Measurements from ENCODE around the gene NUP85. TPM values are rescaled to one million over a fixed set of nuclear protein-coding genes. Genes with fewer than 3 reads are reported as not detected.
"Not testable (repeated sequence)": the region's sequence is repeated elsewhere in the genome, so short reads cannot be mapped to it uniquely, and the experiment has no call there.

NUP85 gene, protein sequence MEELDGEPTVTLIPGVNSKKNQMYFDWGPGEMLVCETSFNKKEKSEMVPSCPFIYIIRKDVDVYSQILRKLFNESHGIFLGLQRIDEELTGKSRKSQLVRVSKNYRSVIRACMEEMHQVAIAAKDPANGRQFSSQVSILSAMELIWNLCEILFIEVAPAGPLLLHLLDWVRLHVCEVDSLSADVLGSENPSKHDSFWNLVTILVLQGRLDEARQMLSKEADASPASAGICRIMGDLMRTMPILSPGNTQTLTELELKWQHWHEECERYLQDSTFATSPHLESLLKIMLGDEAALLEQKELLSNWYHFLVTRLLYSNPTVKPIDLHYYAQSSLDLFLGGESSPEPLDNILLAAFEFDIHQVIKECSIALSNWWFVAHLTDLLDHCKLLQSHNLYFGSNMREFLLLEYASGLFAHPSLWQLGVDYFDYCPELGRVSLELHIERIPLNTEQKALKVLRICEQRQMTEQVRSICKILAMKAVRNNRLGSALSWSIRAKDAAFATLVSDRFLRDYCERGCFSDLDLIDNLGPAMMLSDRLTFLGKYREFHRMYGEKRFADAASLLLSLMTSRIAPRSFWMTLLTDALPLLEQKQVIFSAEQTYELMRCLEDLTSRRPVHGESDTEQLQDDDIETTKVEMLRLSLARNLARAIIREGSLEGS
- 41.1 and 42.1 TPM in 2 replicates for total RNA-seq (2014; rRNA removed)
- 48.1 TPM for polyA plus RNA-seq (2012)

DNA sequence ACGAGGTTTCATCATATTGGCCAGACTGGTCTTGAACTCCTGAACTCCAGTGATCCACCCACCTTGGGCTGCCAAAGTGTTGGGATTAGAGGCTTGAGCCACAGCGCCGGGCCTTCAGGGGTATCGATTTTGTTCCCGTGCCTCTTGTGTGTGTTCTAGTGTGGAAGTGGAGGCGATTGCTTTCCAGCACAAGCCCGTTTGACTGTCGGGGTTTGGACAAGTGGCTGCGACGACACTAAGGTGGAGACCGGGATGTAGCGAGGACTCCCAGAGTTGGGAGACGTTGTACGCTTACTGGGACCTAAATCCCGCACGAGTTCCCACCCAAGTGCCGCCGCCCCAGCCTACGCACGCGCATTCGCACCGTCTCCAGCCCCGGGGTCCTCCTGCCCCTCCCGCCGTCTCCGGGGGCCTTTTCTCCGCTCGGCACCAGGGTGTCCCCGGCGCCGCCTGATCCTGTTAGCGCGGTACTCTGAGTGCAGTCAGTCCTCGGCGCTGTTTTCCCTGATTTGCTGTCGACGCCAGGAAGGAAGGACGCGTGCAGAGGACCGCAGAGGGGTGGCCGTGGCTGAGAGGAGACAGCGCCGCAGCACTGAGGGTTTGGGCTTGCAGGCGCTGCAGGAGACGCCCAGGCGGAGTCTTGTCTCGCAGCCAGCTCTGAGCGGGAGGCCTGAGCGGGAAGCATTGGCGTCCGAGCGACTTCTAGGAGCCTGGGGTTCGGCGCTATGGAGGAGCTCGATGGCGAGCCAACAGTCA, at the start of gene NUP85:
Gene NUP85, plus strand, starts transcription at position 643 of the 756 bp plus-strand sequence. Its CDS starts 83 bp downstream, at position 726.
- DNase-seq (ENCODE audit: low read depth): peak; percentile 91

DNA sequence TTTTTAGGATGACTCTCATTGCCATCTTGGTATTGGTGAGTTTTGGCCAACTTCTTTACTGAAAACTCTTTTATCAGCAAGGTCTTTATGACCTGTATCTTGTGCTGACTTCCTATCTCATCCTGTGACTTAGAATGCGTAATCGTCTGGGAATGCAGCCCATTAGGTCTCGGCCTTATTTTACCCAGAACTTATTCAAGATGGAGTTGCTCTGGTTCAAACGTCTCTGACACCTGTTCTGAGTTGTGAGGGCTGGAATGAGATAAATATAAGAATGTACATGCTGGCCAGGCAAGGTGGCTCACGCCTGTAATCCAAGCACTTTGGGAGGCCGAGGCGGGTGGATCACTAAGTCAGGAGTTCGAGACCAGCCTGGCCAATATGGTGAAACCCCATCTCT, 47.0 kb upstream of the NUP85 start:
- DNase-seq (ENCODE audit: low read depth): not testable (repeated sequence)

DNA sequence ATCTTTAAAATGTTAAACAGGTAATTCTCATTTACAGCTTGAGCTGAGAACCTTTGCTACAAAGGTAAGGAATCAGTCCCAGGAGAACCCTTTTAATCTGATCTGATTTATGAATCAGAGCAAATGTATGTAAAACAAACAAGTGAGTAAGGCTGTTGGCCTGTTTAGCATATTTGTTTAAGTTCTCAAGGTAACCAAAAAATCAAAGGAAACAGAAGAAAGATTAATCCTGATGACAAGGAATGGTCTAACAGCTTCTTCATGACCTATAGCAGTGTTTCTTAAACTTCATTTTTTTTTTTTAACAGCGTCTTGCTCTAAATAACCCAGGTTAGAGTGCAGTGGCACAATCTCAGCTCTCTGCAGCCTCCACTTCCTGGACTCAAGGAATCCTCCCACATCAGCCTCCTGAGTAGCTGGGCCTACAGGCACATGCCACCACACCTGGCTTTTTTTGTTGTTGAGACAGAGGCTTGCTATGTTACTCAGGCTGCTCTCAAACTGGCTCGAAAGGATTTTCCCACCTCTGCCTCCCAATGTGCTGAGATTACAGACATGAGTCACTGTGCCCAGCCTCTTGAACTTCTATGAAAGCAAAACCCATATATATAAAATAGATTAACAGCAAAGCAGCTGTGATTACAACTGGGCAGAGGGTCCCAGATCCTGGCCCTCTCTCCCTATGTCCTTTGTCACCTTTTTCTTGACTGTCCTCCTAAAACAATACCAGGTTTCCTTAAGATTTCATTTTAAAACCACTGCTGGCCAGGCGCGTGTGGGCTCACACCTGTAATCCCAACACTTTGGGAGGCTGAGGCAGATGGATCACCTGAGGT, 46.1 kb upstream of the NUP85 start:
- peak; percentile 13 for DNase-seq (ENCODE audit: low read depth)

DNA sequence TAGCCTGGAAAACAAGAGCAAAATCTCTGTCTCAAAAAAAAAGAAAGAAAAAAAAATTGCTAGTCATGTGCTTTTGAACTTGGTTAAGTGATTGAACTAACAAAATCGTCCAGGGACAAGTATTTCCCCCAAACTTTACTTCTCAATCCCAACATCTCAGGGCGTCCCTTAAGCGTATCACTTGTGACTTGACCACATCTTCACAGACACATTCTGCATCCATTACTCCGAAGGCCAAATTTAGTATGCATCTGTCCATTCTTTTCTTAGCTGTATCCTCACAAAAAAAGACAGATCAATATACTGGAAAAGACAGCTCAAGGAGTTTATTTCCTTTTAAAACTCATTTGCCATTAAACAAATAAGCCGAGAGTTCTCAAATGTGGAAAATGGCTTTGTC, 45.3 kb upstream of the NUP85 start:
- no peak for DNase-seq (ENCODE audit: low read depth)

DNA sequence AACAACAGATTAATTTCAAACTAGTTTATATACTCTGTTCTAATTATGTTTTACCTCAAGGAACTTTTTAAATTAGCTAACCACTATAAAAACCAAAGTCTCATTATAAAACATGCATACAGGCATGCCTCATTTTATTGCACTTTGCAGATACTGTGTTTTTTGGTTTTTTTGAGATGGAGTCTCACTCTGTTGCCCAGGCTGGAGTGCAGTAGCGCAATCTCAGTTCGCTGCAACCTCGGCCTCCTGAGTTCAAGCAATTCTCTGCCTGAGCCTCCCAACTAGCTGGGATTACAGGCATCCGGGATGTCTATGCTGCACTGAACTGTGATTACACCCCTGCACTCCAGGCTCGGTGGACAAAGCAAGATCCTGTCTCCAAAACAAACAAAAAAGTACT, 42.4 kb upstream of the NUP85 start:
- DNase-seq (ENCODE audit: low read depth): no peak

DNA sequence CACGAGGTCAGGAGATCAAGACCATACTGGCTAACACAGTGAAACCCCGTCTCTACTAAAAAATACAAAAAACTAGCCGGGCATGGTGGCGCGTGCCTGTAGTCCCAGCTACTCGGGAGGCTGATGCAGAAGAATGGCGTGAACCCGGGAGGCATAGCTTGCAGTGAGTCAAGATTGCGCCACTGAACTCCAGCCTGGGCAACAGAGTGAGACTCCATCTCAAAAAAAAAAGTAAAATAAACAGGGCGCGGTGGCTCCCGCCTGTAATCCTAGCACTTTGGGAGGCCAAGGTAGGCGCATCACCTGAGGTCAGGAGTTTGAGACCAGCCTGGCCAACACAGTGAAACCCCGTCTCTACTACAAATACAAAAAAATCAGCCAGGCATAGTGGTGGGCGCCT, 40.9 kb upstream of the NUP85 start:
- not testable (repeated sequence) for DNase-seq (ENCODE audit: low read depth)

DNA sequence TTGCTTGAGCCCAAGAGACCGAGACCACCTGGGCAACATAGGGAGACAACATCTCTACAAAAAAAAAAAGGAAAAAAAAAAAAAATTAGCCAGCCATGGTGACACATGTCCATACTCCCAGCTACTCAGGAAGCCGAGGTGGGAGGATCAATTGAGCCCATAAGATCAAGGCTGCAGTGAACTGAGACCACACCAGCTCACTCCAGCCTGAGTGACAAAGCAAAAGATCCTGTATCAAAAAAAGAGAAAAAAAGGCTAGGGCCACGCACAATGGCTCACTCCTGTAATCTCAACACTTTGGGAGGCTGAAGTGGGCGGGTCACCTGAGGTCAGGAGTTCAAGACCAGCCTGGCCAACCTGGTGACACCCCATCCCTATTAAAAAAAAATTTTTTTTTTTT, 36.5 kb upstream of the NUP85 start:
- no peak for DNase-seq (ENCODE audit: low read depth)

DNA sequence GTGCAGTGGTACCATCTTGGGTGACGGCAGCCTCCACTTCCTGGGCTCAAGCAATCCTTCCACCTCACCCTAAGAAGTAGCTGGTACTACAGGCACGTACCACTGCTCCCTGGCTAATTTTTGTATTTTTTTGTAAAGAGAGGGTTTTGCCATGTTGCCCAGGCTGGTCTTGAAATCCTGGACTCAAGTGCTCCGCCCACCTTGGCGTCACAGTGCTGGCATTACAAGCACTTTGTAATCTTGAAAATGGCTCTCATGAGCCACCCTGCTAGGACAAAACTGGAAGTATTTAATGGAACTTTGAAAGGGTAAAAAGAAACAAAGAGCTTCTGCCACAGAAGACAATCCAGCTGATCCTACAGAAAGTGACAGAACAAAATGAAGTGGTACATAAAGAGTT, 32.0 kb upstream of the NUP85 start:
- no peak for DNase-seq (ENCODE audit: low read depth)

DNA sequence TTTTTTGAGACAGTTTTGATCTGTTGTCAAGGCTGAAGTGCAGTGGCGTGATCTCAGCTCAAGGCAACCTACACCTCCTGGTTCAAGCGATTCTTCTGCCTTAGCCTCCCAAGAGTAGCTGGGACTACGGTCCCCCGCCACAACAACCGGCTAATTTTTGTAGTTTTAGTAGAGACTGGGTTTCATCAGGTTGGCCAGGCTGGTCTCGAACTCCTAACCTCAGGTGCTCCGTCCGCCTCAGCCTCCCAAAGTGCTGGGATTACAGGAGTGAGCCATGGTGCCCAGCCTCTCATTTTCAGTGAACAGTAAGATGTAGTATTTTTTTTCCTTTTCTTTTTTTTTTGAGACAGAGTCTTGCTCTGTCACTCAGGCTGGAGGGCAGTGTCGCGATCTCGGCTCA, 30.5 kb upstream of the NUP85 start:
- DNase-seq (ENCODE audit: low read depth): no peak

DNA sequence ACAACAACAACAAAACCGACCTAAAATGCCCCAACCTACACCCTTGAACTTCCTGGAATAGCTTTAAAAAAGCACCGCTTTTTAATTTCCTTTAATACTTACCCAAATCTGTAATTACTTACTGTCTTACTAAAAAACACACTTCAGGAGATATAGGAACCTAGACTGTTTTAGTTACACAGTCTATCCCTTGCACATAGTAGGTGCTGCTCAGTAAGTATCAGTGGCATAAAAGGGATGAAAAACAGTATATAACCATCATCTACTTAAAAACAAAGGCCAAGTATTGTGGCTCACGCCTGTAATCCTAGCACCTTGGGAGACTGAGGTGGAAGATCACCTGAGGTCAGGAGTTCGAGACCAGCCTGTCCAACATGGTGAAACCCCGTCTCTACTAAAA, 28.9 kb upstream of the NUP85 start:
- no peak for DNase-seq (ENCODE audit: low read depth)

DNA sequence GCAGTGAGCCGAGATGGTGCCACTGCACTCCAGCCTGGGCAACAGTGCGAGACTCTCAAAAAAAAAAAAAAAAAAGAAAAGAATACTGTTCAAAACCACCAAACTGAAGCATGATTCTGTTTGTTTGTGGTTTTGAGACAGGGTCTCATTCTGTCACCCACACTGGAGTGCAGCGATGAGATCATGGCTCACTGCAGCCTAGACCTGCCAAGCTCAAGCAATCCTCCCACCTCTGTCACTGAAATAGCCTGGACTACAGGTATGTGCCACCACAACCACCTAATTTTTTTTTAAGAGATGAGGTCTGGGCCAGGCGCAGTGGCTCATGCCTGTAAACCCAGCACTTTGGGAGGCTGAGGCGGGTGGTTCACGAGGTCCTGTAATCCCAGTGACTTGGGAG, 27.0 kb upstream of the NUP85 start:
- DNase-seq (ENCODE audit: low read depth): no peak

DNA sequence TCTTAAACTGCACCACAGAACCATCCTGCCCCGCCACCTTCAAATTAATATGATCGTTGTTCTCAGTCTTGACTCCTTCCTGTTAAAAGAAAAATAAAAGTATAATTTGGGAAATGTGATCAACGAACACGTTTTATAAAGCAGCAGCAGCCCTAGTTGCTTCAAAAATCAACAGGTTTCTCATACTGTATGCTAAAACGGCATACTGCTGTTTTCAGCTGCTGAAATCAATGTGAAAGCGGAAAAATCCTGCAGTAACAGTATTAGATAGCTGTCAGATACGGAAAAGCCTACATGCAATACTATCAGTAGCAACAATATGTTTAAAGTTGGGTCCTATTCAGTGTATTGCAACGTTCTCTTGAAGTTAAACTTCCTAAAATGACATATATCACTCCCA, 24.4 kb upstream of the NUP85 start:
- DNase-seq (ENCODE audit: low read depth): no peak

DNA sequence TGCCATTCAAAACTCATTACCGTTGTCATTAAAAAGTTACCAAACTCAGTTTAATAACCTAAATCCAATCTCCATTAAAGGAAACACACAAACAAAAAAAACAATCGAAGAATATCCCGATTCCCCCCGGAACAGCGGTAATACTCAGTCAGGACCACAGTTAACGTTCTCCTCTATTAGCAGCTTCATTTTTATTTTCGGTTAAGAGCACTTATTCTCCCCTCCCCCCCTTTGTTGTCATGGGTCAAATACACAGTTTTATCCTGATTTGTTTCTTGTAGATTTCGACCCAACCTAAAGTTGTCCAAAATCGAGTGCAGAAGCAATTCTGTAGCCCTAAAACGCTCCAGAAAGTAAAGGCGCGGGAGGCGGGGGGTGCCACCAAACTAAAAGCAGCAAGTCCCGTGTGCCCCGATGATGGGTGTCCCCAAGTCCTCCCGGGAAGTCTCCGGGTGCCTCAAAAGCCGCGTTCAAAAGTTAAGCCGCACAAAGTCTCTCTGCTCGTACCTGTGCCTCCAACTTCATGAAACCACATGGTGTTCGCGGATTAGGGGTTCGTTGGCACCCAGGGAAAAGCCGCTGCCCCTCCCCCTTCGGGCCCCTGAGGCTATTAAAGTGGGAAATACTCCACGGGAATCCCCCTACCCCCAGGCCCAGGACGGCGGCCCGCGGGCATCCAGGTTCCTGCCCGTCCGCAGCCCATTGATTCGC, 23.7 kb upstream of the NUP85 start:
- DNase-seq (ENCODE audit: low read depth): peak; percentile 9

DNA sequence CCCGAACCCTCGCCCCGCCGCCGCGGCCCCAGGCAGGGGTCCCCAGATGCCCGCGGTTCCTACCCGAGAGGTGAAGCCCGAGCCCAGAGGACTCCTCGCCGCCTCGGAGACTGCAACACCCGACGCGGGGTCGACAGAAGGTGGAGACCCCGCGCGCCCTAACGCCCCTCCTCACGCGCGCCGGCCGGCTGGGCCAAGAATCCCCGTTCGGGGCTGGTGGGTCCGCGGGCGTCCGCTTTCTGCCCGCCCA, 23.2 kb upstream of the NUP85 start:
- DNase-seq (ENCODE audit: low read depth): no peak

DNA sequence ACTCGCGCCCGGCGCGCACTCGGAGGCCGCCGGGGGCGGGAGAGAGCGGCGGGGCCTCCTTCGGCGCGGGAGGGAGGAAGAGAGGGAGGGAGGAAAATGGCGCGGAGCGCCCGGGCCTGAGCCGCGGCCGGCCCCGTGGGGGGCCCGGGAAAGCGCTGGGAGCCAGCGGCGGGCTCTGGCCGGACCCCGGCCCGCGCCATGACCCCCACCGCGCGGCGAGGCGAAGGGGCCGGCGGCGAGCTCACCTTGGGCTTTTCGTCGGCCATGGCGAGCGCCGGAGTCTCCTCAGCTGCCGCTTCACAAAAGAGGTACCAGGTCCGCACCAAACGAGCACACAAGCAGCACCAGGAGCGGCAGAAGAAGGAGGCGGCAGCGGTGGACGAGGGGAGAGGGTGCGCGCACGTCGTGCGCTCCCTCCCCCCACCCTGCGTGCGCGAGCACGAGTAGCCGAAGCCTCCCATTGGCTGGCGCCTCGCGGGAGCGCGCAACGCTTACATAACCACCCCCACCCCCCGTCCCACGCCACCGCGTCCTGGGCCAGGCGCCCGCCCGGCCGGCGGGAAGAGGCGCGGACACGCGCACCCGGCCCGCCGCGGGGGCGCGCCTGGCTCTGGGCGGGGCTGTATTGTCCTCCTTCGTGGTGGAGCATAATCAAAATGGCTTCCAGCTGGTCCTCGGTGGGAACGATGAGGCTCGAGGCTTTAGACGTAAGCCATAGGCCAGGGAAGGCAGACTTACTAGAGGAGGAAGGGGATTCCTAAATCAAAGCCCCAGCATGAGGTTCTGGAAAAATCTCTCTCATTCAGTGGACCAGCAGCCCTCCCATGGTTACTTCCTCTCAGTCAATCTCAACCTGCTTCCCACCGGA, 22.7 kb upstream of the NUP85 start, which contains the start of gene SUMO2:
Gene SUMO2, minus strand, starts transcription at position 391 of the 868 bp plus-strand sequence. Its CDS starts 125 bp downstream, at position 266.
- peak; percentile 92 for DNase-seq (ENCODE audit: low read depth)

DNA sequence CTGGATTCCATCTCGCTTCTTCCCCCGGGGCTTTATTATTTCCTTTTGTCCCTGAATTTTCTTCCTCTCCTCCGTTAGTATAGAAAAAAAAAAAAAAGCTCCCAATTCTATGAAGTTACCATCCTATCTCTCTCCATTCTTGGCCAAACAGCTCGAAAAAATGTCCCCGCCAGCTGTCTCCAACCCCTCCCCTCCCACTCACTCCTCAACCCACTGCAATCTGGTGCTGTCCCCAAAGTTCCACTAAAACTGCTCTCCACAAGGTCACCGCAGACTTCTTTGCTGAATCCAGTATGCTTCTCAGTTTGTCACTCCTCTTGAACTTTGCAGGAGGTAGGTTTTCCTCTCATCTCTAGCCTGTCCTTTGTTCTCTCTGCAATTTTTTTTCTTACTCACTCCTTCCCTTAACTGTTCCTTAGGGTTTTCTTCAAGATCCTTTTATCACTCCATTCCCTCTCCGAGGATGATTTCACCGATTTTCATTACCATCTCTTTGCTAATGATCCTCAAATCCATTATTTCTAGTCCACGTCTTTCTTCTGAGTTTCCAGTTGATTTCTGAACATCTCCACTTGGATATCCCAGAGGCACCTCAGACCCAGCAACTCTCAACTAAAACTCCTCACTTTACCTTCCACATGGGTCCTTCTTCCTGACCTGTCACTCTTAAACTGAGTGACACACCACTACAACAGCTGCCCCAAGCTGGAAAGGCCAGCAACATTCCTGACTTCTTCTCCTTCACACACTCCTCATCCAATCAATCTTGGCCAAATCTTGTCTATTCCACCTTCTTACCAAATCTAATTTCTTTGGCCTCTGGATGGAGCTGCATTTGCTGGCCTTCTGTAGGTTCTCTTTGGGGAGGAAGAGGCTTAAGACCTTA, 21.2 kb upstream of the NUP85 start:
- DNase-seq (ENCODE audit: low read depth): no peak

DNA sequence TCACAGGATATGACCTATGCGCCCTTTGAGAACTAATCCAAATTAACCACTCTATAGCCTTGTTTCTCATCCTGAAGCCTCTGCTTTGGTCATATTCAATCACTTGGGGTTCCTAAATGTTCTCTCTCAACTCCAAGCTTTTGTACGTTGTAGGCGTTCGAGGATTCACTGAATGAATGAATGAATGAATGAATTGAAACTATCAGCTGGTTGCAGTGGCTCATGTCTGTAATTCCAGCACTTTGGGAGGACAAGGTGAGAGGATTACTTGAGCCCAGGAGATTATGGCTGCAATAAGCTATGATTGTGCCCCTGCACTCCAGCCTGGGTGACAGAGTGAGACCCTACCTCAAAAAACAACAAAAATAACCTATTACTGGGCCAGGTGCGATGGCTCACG, 16.9 kb upstream of the NUP85 start:
- DNase-seq (ENCODE audit: low read depth): no peak

DNA sequence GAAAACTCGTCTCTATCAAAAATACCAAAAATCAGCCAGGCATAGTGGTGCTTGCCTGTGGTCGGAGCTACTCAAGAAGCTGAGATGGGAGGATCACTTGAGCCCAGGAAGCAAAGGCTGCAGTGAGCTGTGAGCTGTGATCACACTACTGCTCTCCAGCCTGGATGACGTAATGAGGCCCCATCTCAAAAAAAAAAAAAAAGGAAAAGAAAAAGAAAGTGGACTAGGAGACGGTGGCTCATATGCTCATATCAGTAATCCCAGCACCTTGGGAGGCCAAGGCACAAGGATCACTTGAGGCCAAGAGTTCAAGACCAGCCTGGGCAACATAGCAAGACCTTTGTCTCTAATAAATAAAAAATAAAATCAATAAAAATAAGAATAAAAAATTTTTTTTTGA, 13.9 kb upstream of the NUP85 start:
- peak; percentile 34 for DNase-seq (ENCODE audit: low read depth)

DNA sequence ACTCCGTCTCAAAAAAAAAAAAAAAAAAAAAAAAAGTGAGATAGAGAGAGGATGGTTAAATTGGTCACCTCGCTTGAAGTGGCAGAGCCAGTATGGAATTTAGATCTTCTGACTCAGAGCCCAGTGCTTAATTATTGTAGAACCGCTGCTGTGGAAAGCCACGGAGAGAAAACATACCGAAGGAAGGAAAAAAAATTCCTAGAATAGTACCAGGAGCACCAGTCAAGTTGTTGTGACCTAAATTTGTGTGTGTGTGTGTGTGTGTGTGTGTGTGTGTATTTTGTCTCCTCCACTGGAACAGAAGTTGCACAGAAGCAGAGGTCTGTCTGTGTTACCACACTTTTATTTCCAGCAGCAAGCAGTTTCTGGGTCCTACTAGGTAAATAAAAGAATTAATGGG, 10.6 kb upstream of the NUP85 start:
- peak; percentile 34 for DNase-seq (ENCODE audit: low read depth)

Measured in LHCN-M2 (cell line).